GM19043 (cell line): Measurements from ENCODE around the gene LMO7.

ENCODE experiments used
- ATAC-seq: cut with Tn5 transposase; IDR thresholded peaks from one replicate; pipeline ENCODE4 v1.9.1; 2021; ENCODE audit warnings: low read depth; ENCODE audit not compliant: unreplicated experiment

The LMO7 gene

DNA sequence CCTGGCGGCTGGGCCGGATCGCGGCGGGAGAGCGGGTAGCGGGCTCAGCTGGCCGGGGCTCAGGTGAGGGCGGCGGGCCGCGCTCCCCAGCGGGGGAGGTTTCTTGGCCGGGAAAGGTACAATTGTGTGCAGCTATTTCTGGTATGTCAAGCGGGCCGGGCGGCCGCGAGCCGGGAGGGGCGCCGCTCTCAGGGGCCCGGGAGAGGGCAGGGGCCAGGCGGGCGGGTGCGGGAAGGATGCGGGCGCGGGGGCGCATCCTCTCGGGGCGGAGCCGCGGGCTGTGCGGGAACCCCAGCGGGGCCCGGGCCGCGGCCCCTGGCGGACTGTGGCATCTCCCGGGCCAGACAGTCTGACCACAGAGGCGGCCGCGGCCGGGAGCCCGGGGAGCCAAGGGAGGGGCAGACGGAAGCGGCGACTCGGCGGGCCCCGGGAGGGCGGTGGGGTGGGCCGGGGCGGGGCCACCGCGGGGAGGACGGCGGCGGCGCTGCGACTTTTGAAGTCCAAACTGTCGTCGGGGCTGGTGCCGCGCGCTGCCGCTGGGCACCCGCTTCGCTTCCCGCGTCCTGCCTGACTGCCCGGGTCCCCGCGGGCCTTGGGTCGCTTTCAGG is at the start of gene LMO7:
LMO7 (plus strand) TSS at position 503 of the 608 bp plus-strand sequence. CDS start 328 bp downstream, outside the sequence.
- peak; percentile 59 for ATAC-seq

DNA sequence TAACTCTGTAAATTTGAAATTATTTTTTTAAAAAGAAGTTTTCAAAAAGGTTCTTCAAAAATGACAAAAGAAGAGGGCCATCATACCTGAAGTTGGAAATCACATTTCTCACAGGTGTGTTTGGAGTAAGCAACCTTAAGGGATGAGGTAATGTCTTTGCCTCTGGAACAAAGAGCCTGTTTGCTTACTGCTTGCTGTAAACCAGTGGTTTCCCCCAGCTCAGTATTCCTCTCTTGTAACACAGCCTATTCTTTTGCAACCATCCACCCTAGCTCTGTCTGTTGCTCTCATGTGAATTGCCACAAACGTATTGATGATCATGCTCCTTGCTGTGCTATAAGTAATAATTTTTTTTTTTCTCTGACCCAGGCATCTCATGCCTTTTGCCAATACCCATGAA is 48.5 kb upstream of the LMO7 start:
- ATAC-seq: no peak

DNA sequence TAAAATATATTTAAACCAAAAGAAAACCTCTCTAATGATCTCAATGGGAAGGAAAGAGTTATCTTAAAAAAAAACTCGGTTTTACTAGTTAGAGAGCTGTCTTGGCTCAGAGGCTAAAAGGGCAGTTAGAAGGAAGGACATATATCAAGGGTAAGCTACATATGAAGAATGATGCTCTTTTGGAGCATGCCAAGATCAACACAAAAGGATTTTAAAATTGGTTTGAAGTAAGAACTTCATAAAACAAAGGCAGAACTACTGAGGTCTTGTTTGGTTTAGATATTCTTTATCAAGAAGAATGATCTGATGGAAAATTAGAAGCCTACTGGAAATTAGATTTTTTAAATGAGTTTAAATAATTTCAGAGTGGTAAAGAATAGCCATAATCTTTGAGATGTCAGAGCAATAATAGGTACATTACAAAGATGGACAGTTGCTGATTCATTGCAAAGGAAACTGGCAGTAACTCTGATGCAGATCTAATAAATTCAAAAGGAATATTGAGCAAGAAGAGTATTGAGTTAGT is 39.4 kb upstream of the LMO7 start:
- no peak for ATAC-seq

DNA sequence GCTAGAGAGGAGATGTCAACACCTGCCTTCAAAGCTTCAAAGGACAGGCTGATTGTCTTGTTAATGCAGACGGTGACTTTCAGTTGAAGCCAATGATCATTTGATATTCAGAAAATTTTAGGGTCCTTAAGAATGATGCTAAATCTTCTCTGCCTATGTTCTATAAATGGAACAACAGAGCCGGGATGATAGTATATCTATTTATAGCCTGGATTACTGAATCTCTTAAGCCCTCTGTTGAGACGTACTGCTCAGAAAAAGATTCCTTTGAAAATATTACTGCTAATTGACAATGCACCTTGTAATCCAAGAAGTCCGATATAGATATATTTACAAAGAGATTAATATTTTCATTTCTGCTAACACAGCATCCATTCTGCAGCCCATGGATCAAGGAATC is 35.8 kb upstream of the LMO7 start:
- no peak for ATAC-seq

DNA sequence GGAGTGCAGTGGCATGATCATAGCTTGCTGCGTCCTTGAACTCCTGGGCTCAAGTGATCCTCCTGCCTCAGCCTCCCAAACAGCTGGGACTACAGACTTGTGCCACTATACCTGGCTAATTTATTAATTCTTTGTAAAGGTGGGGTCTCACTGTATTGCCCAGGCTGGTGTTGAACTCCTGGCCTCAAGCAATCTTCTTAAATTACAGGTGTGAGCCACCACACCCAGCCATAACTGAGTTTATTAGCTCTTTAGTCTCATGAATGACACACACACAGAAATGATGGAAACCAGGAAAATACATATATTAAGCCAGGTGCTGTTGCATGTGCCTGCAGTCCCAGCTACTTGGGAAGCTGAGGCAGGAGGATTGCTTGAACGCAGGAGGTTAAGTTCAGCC is 33.1 kb upstream of the LMO7 start:
- no peak for ATAC-seq

DNA sequence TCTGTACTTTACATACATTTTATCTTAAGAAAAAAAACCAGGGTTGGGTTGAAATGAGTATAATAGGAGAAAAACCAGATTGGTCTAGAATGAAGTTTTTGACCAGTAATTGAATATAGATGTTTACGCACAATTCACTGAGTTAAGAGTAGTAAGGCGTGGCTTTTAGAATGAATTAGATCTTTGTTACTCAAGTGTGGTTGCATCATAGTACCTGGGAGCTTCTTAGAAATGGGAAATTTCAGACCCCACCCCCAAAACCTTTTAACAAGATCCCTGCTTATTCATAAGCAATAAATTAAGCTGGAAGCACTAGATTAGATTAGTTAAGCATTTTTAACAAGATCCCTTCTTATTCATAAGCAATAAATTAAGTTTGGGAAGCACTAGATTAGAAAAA is 28.7 kb upstream of the LMO7 start:
- ATAC-seq: no peak

DNA sequence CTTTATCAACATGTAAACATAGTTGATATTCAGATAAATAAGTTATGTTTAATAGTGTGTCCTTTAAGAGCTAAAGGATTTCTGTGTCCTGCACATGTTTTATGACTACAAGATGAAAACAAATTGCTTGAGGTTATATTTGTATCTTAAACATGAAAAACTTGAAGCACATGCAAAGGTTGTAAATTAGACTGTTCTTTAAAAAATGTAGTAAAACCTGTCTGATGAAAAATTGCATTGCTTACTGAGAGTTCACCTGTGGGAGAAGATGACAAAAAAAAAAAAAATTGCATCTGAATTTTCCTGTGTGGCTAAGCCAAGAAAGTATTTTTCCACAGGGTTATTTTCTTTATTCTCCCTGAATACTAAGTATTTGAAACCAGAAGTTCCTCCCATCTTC is 25.7 kb upstream of the LMO7 start:
- ATAC-seq: no peak

DNA sequence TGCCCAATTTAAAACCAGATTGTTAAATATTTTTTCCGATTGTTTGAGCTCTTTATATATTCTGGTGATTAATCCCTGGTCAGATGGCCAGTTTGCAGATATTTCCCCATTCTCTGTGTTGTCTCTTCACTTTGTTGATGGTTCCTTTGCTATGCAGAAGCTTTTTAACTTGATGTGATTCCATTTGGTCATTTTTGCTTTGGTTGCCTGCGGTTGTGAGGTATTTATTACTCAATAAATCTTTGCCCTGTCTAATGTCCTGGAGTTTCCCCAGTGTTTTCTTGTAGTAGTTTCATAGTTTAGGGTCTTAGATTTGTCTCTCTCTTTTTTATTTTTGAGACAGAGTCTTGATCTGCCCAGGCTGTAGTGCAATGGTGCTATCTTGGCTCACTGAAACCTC is 23.8 kb upstream of the LMO7 start:
- ATAC-seq: no peak

DNA sequence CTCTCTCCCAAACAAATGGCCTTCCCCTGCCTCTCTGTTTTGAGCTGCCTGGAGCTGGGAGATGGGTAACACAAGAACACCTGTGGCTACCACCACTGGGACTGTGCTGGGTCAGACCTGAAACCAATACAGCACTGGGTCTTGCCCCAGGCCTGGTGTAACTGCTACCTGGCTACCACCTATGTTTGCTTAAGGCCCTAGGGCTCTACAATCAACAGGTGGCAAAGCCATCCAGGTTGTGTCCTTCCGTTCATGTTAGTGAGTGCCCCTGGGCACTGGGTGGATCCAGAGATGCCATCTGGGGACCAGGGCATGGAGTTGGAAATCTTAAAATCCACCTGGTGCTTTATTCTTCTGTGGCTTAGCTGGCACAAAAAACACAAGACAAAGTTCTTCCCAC is 18.9 kb upstream of the LMO7 start:
- ATAC-seq: no peak

DNA sequence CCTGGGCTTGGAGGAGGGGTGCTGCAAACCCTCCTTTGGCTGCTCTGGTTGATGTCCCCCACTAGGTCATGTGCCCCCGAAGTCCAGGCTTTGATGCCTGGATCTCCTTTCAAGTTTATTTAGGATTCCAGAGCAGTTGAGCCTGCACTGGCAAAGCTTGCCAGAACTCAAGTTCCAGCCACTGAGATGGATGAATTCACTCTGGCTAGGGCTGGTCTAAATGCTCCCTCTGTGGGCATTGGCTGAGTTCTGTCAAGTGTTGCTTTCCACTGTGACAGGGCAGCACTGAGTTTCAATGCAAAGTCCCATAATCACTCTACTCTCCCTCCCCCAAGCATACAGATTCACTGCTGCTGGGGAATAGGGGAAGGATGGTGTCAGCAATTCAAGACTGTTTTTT is 17.8 kb upstream of the LMO7 start:
- no peak for ATAC-seq

DNA sequence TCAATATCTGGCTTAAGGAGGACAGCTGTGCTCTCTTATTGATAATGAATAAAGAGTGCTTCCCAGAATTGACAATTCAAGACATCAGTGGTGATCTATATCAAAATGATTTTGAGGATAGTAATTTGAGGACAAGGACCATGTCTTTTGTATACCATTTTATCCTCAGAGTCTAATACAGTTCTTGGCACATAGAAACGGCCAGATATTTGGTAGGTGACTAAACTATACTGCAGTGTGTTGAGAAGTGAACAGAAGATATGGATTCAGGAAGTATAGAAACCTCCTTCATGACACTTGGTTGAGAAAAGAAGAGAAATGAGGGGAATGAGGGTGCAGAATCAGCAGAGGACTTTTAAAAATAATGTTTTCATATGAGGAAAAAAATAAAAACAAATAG is 16.1 kb upstream of the LMO7 start:
- ATAC-seq: no peak

DNA sequence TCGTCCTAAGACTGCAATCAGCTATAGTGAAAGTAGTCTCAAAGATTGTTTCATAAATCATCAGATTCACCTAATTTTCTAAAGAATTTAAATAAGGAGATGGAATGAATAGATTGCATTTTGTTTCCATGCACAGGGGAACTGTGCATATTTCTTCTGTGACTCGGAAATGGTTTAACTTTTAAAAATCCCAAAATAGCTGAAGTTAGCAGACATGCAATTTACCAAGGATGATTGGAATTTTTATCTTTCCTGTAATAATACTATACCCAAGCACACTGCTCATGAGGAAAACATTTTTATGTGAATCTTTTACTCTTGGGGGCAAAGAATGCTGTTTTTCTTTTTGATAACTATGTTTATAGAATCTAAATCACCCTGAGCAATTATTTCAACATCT is 15.0 kb upstream of the LMO7 start:
- ATAC-seq: no peak

DNA sequence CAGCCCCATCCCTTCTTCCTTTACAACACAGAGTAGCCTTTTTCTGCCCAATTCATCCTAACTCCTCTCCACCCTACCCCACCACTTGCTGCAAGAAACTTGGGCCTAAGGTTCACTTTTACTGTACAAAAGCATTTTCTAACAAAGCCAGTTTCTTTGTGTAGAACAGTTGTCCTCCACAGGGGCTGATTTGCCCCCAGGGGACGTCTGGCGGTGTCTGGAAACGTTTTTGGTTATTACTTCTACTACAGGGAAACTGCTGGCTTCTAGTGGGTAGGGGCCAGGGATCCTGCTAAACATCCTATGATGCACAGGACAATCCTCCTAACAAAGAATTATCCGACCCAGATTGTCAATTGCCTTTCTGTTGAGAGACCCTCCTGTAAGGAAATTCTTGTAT is 7.3 kb upstream of the LMO7 start:
- ATAC-seq: no peak

DNA sequence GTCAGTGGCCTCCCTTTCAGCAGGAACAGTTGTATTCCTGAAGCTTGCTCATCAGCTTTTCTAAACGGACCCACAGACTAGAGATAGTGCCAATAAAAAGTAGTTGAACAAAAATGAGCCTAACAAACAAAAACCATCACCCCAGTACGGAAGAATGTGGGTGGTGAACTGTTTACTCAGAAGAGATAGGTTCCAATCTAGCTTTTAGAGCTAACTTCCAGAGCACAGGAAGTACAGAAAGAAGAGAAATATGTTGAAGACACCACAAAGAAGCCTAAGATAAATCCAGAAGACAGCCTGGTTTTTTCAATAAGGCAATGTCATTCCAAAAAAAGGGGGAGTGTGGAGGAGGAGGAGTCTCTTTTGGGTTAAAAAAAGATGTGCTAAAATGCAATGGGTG is 2.8 kb upstream of the LMO7 start:
- ATAC-seq: no peak

DNA sequence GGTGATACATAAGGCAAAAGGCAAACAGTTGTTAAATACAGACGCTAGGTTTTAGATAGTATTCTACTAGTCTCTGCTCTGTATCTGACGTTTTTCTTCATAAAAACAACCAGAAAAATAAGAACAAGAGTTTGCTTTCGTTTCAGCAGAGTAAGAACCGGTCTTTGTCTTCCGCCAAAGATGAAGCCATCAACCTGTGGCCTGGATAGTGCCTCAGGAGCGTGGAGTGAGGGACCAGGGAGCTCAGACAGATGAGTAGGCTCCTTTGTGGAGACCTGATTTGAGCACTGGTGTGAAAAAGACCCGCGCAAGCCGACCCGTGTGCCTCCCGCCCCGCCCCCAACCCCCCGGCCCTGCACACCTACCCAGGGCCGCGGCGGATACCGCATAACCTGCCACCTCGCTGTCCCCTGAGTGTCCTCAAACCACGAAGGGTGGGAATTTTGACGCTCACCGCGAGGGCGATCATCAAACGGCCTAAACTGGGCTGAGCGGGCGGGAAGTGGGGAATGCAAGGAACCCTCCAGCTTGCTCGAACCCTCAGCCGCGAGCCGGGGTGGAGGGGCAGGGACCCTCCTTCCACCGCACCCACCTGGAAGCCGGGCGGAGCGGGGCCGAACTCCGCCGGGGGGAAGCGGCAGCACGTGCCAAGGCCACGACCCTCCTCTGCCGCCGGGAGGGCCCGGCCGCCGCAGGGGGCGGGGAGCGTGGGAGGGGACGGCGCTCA is 866 bp upstream of the LMO7 start:
- no peak for ATAC-seq

DNA sequence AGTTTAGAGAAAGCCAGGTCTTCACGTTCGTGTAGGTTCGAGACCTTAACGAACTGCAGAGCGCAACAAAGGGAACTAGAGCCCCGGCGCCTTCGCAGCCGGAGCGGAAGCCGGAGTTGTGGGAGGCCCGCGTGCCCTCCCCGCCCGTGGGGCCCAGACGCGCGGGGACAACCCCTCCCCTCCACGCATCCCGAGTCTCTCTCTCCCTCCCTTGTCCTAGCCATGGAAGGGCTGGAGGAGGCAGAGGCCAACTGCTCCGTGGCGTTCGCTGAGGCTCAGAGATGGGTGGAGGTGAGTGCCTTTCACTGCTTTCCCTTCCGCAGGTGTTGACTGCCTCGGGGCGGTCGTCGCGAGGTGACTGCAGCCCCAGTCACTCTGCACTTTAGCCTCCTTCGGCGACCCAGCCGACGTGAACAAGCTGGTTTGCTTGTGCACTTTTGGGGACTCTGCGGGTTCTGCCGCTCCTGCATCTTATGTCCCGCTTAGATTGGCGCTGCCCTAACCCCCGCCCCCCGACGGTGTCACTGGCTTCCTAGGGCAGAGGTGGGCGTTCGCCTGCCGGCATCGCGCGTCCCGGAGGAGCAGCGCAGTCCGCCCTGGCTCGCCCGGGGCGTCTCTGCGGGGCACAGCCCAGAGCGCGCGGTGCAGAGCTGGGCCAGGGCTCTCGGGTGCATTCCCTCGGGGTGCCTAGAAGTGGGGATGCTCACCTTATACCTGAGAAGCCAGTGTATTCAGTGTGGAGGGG is 478 bp downstream of the LMO7 start:
- peak; percentile 48 for ATAC-seq

DNA sequence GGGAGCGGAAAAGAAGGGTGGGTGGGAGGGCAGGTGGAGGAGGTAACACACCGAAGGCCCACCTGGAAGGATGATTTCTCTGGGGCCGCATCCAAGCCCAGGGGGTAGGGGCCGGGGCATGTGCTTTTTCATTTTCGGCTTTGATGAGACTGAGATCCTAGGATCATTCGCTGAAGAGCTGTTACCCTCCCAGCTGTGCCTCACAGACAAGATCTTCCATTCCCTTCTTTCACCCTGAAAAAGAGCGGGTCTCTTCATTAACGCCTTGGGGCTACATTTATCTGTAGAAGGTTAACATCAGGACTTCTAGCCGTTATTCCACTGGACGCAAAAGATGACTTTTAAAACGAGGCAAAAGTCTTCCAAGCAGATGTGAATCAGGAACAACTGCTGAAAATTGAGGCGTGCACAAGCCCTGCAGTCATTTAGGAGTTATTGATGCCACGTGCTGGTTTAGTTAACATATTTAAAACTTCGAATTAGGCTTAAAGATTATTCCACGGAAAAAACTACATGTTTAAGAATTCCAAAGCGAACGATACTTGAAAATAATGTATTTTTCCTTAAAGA is 1.1 kb downstream of the LMO7 start:
- no peak for ATAC-seq

DNA sequence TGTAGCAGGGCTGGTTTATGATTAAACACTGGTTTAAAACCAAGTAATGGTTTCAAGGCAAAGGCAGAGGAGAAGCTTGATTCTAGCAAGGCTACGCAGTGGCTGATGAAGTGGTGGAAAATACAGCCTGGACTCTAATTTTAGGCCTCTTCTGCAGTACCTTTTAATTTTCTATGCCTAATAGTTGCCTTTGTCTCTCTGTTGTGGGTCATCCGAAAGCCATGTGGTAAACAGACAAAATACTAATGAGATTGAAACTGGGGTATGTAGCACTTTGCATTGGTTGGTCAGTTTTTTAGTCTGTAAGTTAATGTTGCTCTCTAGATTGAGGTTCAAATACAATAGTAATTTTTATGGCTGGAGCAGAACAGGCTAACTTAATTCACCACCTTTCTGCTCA is 3.3 kb downstream of the LMO7 start:
- no peak for ATAC-seq

DNA sequence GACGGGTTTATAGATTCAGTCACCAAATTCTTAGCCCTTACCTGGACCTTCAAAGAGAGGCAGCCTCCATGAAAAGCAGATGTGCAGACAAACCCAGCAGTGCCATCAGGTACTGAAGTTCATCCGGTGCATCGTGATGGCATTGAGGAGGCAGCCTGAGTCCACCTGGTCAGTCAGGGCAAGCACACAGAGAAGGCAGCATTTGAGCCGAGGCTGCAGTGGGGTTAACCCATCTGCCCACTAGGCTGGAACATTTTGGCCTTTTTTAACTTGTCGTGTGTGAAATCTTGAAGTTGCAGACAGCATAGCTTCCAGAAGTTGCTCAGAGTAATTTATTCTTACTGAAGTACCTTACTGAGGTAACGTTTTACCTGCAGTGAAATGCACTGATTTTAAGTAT is 4.9 kb downstream of the LMO7 start:
- ATAC-seq: no peak

DNA sequence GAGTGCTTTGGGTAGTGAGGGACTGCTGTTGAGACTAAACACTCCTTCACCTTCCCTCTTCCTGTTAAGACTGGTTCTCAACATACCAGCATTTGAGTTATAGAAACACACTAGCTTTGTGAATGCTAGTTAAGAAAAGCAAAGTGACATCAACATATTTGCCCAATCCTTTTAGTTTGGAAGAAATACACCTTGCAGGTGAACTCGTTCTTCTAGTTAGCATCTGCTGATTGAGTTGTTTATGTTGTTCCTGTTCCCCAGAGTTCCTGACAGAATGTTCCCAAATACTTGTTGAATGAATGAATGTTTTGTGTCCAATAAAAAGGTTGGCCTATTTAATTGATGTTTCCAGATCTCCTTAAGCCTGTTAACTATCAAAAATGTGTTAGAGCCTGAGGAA is 7.1 kb downstream of the LMO7 start:
- no peak for ATAC-seq

DNA sequence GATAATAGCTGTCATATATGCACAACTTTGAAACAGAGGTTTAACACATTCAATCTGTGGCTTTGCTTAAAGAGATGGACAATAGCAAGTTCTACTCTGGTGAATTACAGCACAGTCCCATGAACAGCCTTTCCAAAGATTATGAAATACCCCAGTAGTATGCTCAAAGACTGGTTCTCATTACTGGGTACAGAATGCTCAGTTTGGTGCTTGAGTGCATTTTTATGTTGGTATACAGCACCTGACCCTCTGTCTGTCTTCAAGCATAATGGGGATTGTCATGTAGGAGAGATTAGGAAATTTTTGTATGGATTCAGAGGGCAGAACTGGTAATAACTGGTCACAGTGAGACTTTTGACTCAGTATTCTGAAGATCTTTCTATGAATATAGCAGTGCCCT is 7.6 kb downstream of the LMO7 start:
- ATAC-seq: no peak
